Right cardiac atrium (tissue), 5 donors: ENCODE data around the gene CEP112. TPM values are rescaled to one million over a fixed set of nuclear protein-coding genes. Genes with fewer than 3 reads are reported as not detected.

Source experiments
- ATAC-seq, 2 donors: fragments of 200-7000 bp; cut with Tn5 transposase; one replicate each; pipeline versions ENCODE4 v1.8.0 to v1.9.1; 2020; ENCODE audit warnings: moderate library complexity in 2 of 2, mild to moderate bottlenecking in 1 of 2
- DNase-seq, 3 donors: peaks; one replicate each; pipeline ENCODE4 v3.0.0-alpha.2; 2020
- H3K27ac ChIP-seq: one replicate; pipeline ENCODE4 v1.5.1; 2013; ENCODE audit warnings: mild to moderate bottlenecking, low read length, control low read depth, moderate library complexity
- H3K27me3 ChIP-seq: one replicate; pipeline ENCODE4 v1.6.1; 2013; ENCODE audit not compliant: control insufficient read depth, insufficient read depth
- H3K4me1 ChIP-seq: one replicate; pipeline ENCODE4 v1.6.1; 2013; ENCODE audit warnings: low read length; ENCODE audit not compliant: control insufficient read depth, insufficient read depth
- H3K4me3 ChIP-seq: one replicate; pipeline ENCODE4 v1.5.1; 2013; ENCODE audit warnings: low read length, control low read depth
- H3K9me3 ChIP-seq: one replicate; pipeline ENCODE4 v1.6.1; 2013; ENCODE audit warnings: low read length; ENCODE audit not compliant: control insufficient read depth
- WGBS: extraction: QIAGEN DNeasy Blood & Tissue Kit; methylation state at CpG from one replicate; pipeline ENCODE4 v1.1.7; 2013; 5-methylcytosine and 5-hydroxymethylcytosine counted together
- intact Hi-C, 4 donors: fragments of 100-400 bp; cut with DNase I; formaldehyde crosslinking; loops; one replicate each; pipeline versions ENCODE4 v1.11.0 to v1.14.0; 2022 to 2023
- polyA plus RNA-seq: library from polyadenylated mRNA; stranded (reverse); fragments of 200-250 nt; gene quantifications from one replicate; pipeline ENCODE4 v1.2.3, GENCODE V29; 2013
- total RNA-seq, 4 donors: library from RNA; stranded (reverse); fragmentation: NEBNext Ultra II Directional; extraction: Animal tissue kit (Norgen Biotek cat#: 25700); gene quantifications; one replicate each; pipeline ENCODE4 v1.2.1, GENCODE V29; 2021
- donor health status: healthy with polysubstance abuse.
- donor health status: DM: no; HTN: yes; CAD: no.
- donor health status: DM: no; HTN: no; CAD: no.
- donor health status: DM: no; HTN: yes; CAD: no; lungs with severe emphysema.
- donor health status: DM: yes; HTN: yes; CAD: no.

CEP112 gene
- total and polyA plus RNA-seq, 5 donors = 11.1 to 23.1 (median 18.0) TPM

GRCh38 chr17:66056148-66056547, 135.8 kb downstream of the CEP112 start:
- WGBS = 92% methylated on average over 4 of the region's 4 CpGs
- ATAC-seq = no peak

GRCh38 chr17:66054242-66054641, 137.7 kb downstream of the CEP112 start:
- ATAC-seq (no peak), DNase-seq (no peak)
- Histone ChIP-seq H3K27ac (no peak overlapping the region), H3K9me3 (no peaks in the 10 kb centered on the region), H3K4me1 (no peaks in the 10 kb centered on the region), H3K4me3 (no peak overlapping the region), H3K27me3 (no peaks in the 10 kb centered on the region)
- 94% methylated on average over 1 of the region's 1 CpG for WGBS
- intact Hi-C loops = no loop called here

More at GRCh38 chr17:66056148-66056547, 135.8 kb downstream of the CEP112 start:
- H3K27me3 ChIP-seq = no peaks in the 10 kb centered on the region
- H3K4me1 ChIP-seq = no peaks in the 10 kb centered on the region
- H3K27ac ChIP-seq = no peak overlapping the region
- no peak for DNase-seq
- H3K4me3 ChIP-seq = no peak overlapping the region
- intact Hi-C loops = no loop called here
- no peaks in the 10 kb centered on the region for H3K9me3 ChIP-seq

- DNase-seq (no peak), ATAC-seq (no peak)
- H3K27me3 ChIP-seq = no peaks in the 10 kb centered on the region
- 72% methylated on average over 2 of the region's 2 CpGs for WGBS
- intact Hi-C loops = no loop called here
- H3K4me3 ChIP-seq = no peak overlapping the region
- H3K27ac ChIP-seq = no peak overlapping the region
- H3K9me3 ChIP-seq = no peaks in the 10 kb centered on the region
- H3K4me1 ChIP-seq = no peaks in the 10 kb centered on the region
Observed at GRCh38 chr17:66044083-66044482, 147.8 kb downstream of the CEP112 start.

GRCh38 chr17:66043419-66043818, 148.5 kb downstream of the CEP112 start:
- Histone ChIP-seq H3K4me1 (no peaks in the 10 kb centered on the region), H3K9me3 (no peaks in the 10 kb centered on the region), H3K4me3 (no peak overlapping the region), H3K27me3 (no peaks in the 10 kb centered on the region), H3K27ac (no peak overlapping the region)
- intact Hi-C loops = no loop called here
- WGBS = 91% methylated on average over 3 of the region's 3 CpGs
- no peak for DNase-seq
- ATAC-seq = no peak

GRCh38 chr17:66040402-66040801, 151.5 kb downstream of the CEP112 start:
- Histone ChIP-seq H3K4me3 (no peak overlapping the region), H3K27ac (no peak overlapping the region), H3K4me1 (no peaks in the 10 kb centered on the region), H3K27me3 (no peaks in the 10 kb centered on the region), H3K9me3 (no peaks in the 10 kb centered on the region)
- DNase-seq = peak in 1 of 3 donors; percentile 26
- intact Hi-C loops = no loop called here
- 78% methylated on average over 4 of the region's 4 CpGs for WGBS
- ATAC-seq = no peak

- ATAC-seq (no peak), DNase-seq (no peak)
- Histone ChIP-seq H3K27me3 (no peaks in the 10 kb centered on the region), H3K4me1 (no peaks in the 10 kb centered on the region), H3K9me3 (no peaks in the 10 kb centered on the region), H3K27ac (no peak overlapping the region), H3K4me3 (no peak overlapping the region)
- WGBS = 35% methylated on average over 3 of the region's 3 CpGs
- intact Hi-C loops = no loop called here
Observed at GRCh38 chr17:66038125-66038524, 153.8 kb downstream of the CEP112 start.

- H3K4me1 ChIP-seq = no peaks in the 10 kb centered on the region
- no peak overlapping the region for H3K4me3 ChIP-seq
- ATAC-seq (no peak), DNase-seq (no peak)
- WGBS = 95% methylated on average over 3 of the region's 3 CpGs
- H3K27me3 ChIP-seq = no peaks in the 10 kb centered on the region
- intact Hi-C loops = no loop called here
- H3K9me3 ChIP-seq = no peaks in the 10 kb centered on the region
- H3K27ac ChIP-seq = no peak overlapping the region
Observed at GRCh38 chr17:66037221-66037620, 154.7 kb downstream of the CEP112 start.

GRCh38 chr17:66032082-66032712, 159.7 kb downstream of the CEP112 start:
- Histone ChIP-seq H3K4me3 (no peak overlapping the region), H3K27me3 (no peaks in the 10 kb centered on the region), H3K9me3 (no peaks in the 10 kb centered on the region), H3K27ac (no peak overlapping the region), H3K4me1 (no peaks in the 10 kb centered on the region)
- 93% methylated on average over 2 of the region's 2 CpGs for WGBS
- intact Hi-C loops = no loop called here
- DNase-seq = no peak
- ATAC-seq = no peak

GRCh38 chr17:66025551-66025950, 166.4 kb downstream of the CEP112 start:
- no peak for ATAC-seq
- H3K9me3 ChIP-seq = no peaks in the 10 kb centered on the region
- intact Hi-C loops = no loop called here
- H3K27me3 ChIP-seq = no peaks in the 10 kb centered on the region
- H3K4me3 ChIP-seq = no peak overlapping the region
- no peak overlapping the region for H3K27ac ChIP-seq
- no peak for DNase-seq
- H3K4me1 ChIP-seq = no peaks in the 10 kb centered on the region

- no peak overlapping the region for H3K4me3 ChIP-seq
- peak in 1 of 3 donors; percentile 16 for DNase-seq
- H3K4me1 ChIP-seq = no peaks in the 10 kb centered on the region
- ATAC-seq = no peak
- intact Hi-C loops = no loop called here
- no peaks in the 10 kb centered on the region for H3K27me3 ChIP-seq
- WGBS = 64% methylated on average over 3 of the region's 3 CpGs
- H3K27ac ChIP-seq = no peak overlapping the region
- no peaks in the 10 kb centered on the region for H3K9me3 ChIP-seq
Observed at GRCh38 chr17:66021757-66022156, 170.2 kb downstream of the CEP112 start.

GRCh38 chr17:66018786-66019185, 173.1 kb downstream of the CEP112 start:
- Histone ChIP-seq H3K27me3 (no peaks in the 10 kb centered on the region), H3K4me1 (no peaks in the 10 kb centered on the region), H3K9me3 (no peaks in the 10 kb centered on the region), H3K4me3 (no peak overlapping the region), H3K27ac (no peak overlapping the region)
- ATAC-seq (no peak), DNase-seq (no peak)
- intact Hi-C loops = no loop called here
- 48% methylated on average over 2 of the region's 2 CpGs for WGBS

GRCh38 chr17:66016231-66016630, 175.7 kb downstream of the CEP112 start:
- no peak for DNase-seq
- no peak overlapping the region for H3K27ac ChIP-seq
- H3K4me1 ChIP-seq = no peaks in the 10 kb centered on the region
- H3K9me3 ChIP-seq = no peaks in the 10 kb centered on the region
- H3K27me3 ChIP-seq = no peaks in the 10 kb centered on the region
- no peak for ATAC-seq
- no peak overlapping the region for H3K4me3 ChIP-seq
- WGBS = 64% methylated on average over 3 of the region's 3 CpGs
- intact Hi-C loops = no loop called here
